HepG2 (cell line): ENCODE measurements around the gene CMC4. TPM values are rescaled to one million over a fixed set of nuclear protein-coding genes. Genes with fewer than 3 reads are reported as not detected.

ENCODE experiments used
- KDM5B ChIP-seq: sonication (generic); formaldehyde crosslinking; IDR thresholded peaks from 2 replicates; pipeline ENCODE4 v1.4.0; 2020; ENCODE audit warnings: missing genetic modification reagents, mild to moderate bottlenecking, borderline replicate concordance
- MXI1 ChIP-seq: IDR thresholded peaks from 3 replicates; pipeline ENCODE4 v1.6.1; 2012; ENCODE audit warnings: low read depth, low read length, inconsistent platforms, borderline replicate concordance
- NONO ChIP-seq, 2 experiments: fragments of 450-650 bp in 1 of 2; sonication (generic) in 1 of 2; formaldehyde crosslinking in 1 of 2; IDR thresholded peaks in 1 of 2; conservative IDR thresholded peaks in 1 of 2; 2 replicates each; pipeline versions ENCODE4 v1.6.1 to v1.8.0; 2017 to 2022; ENCODE audit warnings: mild to moderate bottlenecking in 1 of 2, missing genetic modification reagents in 1 of 2, moderate library complexity in 1 of 2
- PAX8 ChIP-seq: sonication (generic); formaldehyde crosslinking; IDR thresholded peaks from 2 replicates; pipeline ENCODE4 v1.8.0; 2022; ENCODE audit warnings: mild to moderate bottlenecking, missing genetic modification reagents, borderline replicate concordance
- PHF20 ChIP-seq: sonication (generic); formaldehyde crosslinking; IDR thresholded peaks from 2 replicates; pipeline ENCODE4 v1.5.0; 2020; ENCODE audit warnings: mild to moderate bottlenecking, missing genetic modification reagents
- SOX13 ChIP-seq, 3 experiments: fragments of 450-650 bp in 1 of 3; sonication (generic) in 1 of 3; formaldehyde crosslinking in 1 of 3; IDR thresholded peaks in 2 of 3; conservative IDR thresholded peaks in 1 of 3; 2 replicates each; pipeline versions ENCODE4 v1.5.0 to v1.6.1; 2016 to 2020; ENCODE audit warnings: antibody characterized with exemption in 1 of 3, mild to moderate bottlenecking in 1 of 3, missing compliant biosample characterization in 1 of 3, missing genetic modification reagents in 1 of 3, moderate library complexity in 1 of 3
- TAF1 ChIP-seq: sonication (generic); formaldehyde crosslinking; IDR thresholded peaks from 2 replicates; pipeline ENCODE4 v1.4.0; 2020; ENCODE audit warnings: missing genetic modification reagents
- TARDBP ChIP-seq: sonication (generic); formaldehyde crosslinking; IDR thresholded peaks from 2 replicates; pipeline ENCODE4 v1.8.0; 2022; ENCODE audit warnings: mild to moderate bottlenecking, missing genetic modification reagents
- ZNF30 ChIP-seq: sonication (generic); formaldehyde crosslinking; IDR thresholded peaks from 2 replicates; pipeline ENCODE4 v1.5.0; 2020; ENCODE audit warnings: mild to moderate bottlenecking, missing genetic modification reagents
- ZNF33A ChIP-seq: sonication (generic); formaldehyde crosslinking; IDR thresholded peaks from 2 replicates; pipeline ENCODE4 v1.5.1; 2020; ENCODE audit warnings: missing genetic modification reagents, mild to moderate bottlenecking, moderate library complexity, borderline replicate concordance
- ZSCAN21 ChIP-seq: sonication (generic); formaldehyde crosslinking; IDR thresholded peaks from 2 replicates; pipeline ENCODE4 v1.8.0; 2022; ENCODE audit warnings: mild to moderate bottlenecking, missing genetic modification reagents, moderate library complexity, borderline replicate concordance
- polyA plus RNA-seq, 8 experiments: library from polyadenylated mRNA; depleted of rRNA in 3 of 8; stranded (reverse) in 7 of 8; unstranded in 1 of 8; fragments of >200 nt; fragmentation: Illumina TruSeq in 4 of 8; extraction: Trizol in 4 of 8; gene quantifications; 2 replicates each; pipeline versions ENCODE4 v1.2.1 to v1.2.3, GENCODE V29; 2011 to 2016; ENCODE audit warnings: low read depth in 4 of 8, missing spikeins in 1 of 8, mixed read lengths in 1 of 8; ENCODE audit not compliant: insufficient read depth in 1 of 8
- total RNA-seq, 5 experiments: library from RNA; depleted of rRNA; stranded (reverse); fragments of >200 nt; fragmentation: Illumina TruSeq; extraction: Trizol; gene quantifications; 2 replicates each; pipeline ENCODE4 v1.2.3, GENCODE V29; 2016; ENCODE audit warnings: low read depth in 1 of 5
- TF ChIP-seq, protein P1 (sequence below): sonication (generic); formaldehyde crosslinking; IDR thresholded peaks from 2 replicates; pipeline ENCODE4 v1.8.0; 2022; ENCODE audit warnings: low read depth, missing genetic modification reagents
- TF ChIP-seq, protein P2 (sequence below): sonication (generic); formaldehyde crosslinking; IDR thresholded peaks from 2 replicates; pipeline ENCODE4 v1.5.0; 2020; ENCODE audit warnings: mild to moderate bottlenecking, missing genetic modification reagents
- TF ChIP-seq, protein P3 (sequence below): sonication (generic); formaldehyde crosslinking; IDR thresholded peaks from 2 replicates; pipeline ENCODE4 v1.4.0; 2020; ENCODE audit warnings: missing genetic modification reagents
- TF ChIP-seq, protein P4 (sequence below): IDR thresholded peaks from 2 replicates; pipeline ENCODE4 v1.6.1; 2016; ENCODE audit warnings: missing compliant biosample characterization, missing genetic modification reagents, borderline replicate concordance
- TF ChIP-seq, protein P5 (sequence below): sonication (generic); formaldehyde crosslinking; IDR thresholded peaks from 2 replicates; pipeline ENCODE4 v1.5.1; 2020; ENCODE audit warnings: missing genetic modification reagents, mild to moderate bottlenecking, borderline replicate concordance

Gene CMC4
- total and polyA plus RNA-seq, 2 of the 13 experiments (the other 11 are each of a cell fraction or from before 2014, with no cell fraction given), result 5.6 to 11.5 TPM

DNA sequence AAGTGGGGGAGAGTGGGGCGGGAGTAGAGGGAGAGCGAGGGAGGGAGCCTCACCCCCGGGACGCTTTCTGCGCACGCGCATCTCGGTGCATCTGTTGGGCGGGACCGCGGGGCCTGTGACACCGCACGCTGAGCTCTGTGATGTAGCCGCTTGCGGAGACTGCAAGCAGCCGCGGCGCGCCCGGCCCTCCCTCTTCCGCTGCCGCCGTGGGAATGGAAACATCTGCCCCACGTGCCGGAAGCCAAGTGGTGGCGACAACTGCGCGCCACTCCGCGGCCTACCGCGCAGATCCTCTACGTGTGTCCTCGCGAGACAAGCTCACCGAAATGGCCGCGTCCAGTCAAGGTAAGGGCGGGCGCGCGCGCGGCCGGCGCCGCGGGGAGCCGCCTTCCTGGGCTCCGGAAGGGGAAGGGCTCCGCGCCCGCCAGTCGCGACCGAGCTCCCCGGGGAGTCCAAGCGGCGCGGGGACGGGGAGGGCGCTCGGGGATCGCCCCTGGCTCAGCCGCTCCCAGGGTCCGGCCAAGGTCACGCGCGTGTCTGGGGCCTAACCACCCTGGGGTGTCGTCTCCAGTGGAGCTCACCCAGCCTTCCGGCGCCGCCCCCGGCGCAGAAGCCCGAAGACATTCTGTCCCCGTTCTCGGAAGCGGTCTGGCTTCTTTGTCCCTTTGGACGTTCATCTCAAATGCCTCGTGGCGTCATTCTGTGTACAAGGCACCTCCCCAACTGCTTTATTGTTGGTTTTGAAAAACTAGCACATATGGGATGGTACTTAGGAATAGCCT, 44.0 kb downstream of the CMC4 start, which contains the start of gene FUNDC2 (continued):
- no peak for TF ChIP-seq ZSCAN21
- TF ChIP-seq, protein P1, sequence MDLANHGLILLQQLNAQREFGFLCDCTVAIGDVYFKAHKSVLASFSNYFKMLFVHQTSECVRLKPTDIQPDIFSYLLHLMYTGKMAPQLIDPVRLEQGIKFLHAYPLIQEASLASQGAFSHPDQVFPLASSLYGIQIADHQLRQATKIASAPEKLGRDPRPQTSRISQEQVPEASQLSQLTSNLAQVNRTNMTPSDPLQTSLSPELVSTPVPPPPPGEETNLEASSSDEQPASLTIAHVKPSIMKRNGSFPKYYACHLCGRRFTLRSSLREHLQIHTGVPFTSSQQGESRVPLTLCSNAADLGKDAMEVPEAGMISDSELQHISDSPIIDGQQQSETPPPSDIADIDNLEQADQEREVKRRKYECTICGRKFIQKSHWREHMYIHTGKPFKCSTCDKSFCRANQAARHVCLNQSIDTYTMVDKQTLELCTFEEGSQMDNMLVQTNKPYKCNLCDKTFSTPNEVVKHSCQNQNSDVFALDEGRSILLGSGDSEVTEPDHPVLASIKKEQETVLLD (CRISPR knock-in tag), result peak; percentile 85
- TF ChIP-seq, protein P2, sequence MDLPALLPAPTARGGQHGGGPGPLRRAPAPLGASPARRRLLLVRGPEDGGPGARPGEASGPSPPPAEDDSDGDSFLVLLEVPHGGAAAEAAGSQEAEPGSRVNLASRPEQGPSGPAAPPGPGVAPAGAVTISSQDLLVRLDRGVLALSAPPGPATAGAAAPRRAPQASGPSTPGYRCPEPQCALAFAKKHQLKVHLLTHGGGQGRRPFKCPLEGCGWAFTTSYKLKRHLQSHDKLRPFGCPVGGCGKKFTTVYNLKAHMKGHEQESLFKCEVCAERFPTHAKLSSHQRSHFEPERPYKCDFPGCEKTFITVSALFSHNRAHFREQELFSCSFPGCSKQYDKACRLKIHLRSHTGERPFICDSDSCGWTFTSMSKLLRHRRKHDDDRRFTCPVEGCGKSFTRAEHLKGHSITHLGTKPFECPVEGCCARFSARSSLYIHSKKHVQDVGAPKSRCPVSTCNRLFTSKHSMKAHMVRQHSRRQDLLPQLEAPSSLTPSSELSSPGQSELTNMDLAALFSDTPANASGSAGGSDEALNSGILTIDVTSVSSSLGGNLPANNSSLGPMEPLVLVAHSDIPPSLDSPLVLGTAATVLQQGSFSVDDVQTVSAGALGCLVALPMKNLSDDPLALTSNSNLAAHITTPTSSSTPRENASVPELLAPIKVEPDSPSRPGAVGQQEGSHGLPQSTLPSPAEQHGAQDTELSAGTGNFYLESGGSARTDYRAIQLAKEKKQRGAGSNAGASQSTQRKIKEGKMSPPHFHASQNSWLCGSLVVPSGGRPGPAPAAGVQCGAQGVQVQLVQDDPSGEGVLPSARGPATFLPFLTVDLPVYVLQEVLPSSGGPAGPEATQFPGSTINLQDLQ (CRISPR knock-in tag), result 0 out of 2 replicates have a peak, but pooled peaks have one; percentile 63
- TF ChIP-seq SOX13 (IDR thresholded peaks at IDR 0.05), result no peak
- no peak for TF ChIP-seq SOX13 (CRISPR knock-in tag; conservative IDR thresholded peaks at IDR 0.05 in 1 of 2, IDR thresholded peaks at IDR 0.05 in 1 of 2)
- TF ChIP-seq, protein P3, sequence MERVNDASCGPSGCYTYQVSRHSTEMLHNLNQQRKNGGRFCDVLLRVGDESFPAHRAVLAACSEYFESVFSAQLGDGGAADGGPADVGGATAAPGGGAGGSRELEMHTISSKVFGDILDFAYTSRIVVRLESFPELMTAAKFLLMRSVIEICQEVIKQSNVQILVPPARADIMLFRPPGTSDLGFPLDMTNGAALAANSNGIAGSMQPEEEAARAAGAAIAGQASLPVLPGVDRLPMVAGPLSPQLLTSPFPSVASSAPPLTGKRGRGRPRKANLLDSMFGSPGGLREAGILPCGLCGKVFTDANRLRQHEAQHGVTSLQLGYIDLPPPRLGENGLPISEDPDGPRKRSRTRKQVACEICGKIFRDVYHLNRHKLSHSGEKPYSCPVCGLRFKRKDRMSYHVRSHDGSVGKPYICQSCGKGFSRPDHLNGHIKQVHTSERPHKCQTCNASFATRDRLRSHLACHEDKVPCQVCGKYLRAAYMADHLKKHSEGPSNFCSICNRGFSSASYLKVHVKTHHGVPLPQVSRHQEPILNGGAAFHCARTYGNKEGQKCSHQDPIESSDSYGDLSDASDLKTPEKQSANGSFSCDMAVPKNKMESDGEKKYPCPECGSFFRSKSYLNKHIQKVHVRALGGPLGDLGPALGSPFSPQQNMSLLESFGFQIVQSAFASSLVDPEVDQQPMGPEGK (CRISPR knock-in tag), result peak; percentile 17; the same call in 1 of the 2 replicates
- peak; percentile 57; the same call in 1 of the 2 replicates for TF ChIP-seq PHF20 (CRISPR knock-in tag)
- TF ChIP-seq MXI1, result peak; percentile 27; the same call in 1 of the 3 replicates
- TF ChIP-seq PAX8 (CRISPR knock-in tag), result no peak
- no peak for TF ChIP-seq NONO (IDR thresholded peaks at IDR 0.05)
- peak; percentile 74; the same call in 1 of the 2 replicates for TF ChIP-seq NONO (CRISPR knock-in tag; conservative IDR thresholded peaks at IDR 0.05)
- TF ChIP-seq, protein P4, sequence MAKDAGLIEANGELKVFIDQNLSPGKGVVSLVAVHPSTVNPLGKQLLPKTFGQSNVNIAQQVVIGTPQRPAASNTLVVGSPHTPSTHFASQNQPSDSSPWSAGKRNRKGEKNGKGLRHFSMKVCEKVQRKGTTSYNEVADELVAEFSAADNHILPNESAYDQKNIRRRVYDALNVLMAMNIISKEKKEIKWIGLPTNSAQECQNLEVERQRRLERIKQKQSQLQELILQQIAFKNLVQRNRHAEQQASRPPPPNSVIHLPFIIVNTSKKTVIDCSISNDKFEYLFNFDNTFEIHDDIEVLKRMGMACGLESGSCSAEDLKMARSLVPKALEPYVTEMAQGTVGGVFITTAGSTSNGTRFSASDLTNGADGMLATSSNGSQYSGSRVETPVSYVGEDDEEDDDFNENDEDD (CRISPR knock-in tag), result peak; percentile 89; the same call in 1 of the 2 replicates
- TF ChIP-seq KDM5B (CRISPR knock-in tag), result no peak
- TF ChIP-seq, protein P5, sequence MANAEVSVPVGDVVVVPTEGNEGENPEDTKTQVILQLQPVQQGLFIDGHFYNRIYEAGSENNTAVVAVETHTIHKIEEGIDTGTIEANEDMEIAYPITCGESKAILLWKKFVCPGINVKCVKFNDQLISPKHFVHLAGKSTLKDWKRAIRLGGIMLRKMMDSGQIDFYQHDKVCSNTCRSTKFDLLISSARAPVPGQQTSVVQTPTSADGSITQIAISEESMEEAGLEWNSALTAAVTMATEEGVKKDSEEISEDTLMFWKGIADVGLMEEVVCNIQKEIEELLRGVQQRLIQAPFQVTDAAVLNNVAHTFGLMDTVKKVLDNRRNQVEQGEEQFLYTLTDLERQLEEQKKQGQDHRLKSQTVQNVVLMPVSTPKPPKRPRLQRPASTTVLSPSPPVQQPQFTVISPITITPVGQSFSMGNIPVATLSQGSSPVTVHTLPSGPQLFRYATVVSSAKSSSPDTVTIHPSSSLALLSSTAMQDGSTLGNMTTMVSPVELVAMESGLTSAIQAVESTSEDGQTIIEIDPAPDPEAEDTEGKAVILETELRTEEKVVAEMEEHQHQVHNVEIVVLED (CRISPR knock-in tag), result peak; percentile 75
- no peak for TF ChIP-seq ZNF30 (CRISPR knock-in tag)
- no peak for TF ChIP-seq ZNF33A (CRISPR knock-in tag)
- no peak for TF ChIP-seq TARDBP (CRISPR knock-in tag)
- peak; percentile 64; the same call in 1 of the 2 replicates for TF ChIP-seq TAF1
